ENCODE measurements around the gene ZNF417. TPM values are rescaled to one million over a fixed set of nuclear protein-coding genes. Genes with fewer than 3 reads are reported as not detected.

Gene ZNF417
- total and polyA plus RNA-seq, 2 of the 13 experiments (the other 11 are each of a cell fraction or from before 2014, with no cell fraction given) = 2.9 to 13.7 TPM

GRCh38 chr19:57947419-57948134, 31.2 kb upstream of the ZNF417 start, which contains the start of gene ZNF256 (continued):
- TF ChIP-seq PRDM15 (CRISPR knock-in tag; IDR thresholded peaks at IDR 0.05) = no peak
- no peak for TF ChIP-seq ZNF552 (CRISPR knock-in tag; IDR thresholded peaks at IDR 0.05; ENCODE audit: borderline replicate concordance)
- TF ChIP-seq TOE1 (CRISPR knock-in tag; IDR thresholded peaks at IDR 0.05) = no peak
- TF ChIP-seq ZNF776 (CRISPR knock-in tag; IDR thresholded peaks at IDR 0.05) = no peak
- no peak for TF ChIP-seq ZFP36L2 (CRISPR knock-in tag; IDR thresholded peaks at IDR 0.05)
- no peak for TF ChIP-seq ZNF775 (CRISPR knock-in tag; IDR thresholded peaks at IDR 0.05; ENCODE audit: borderline replicate concordance)
- peak; percentile 59; the same call in 1 of the 2 replicates for TF ChIP-seq ZMYM2 (CRISPR knock-in tag; IDR thresholded peaks at IDR 0.05)
- TF ChIP-seq FOXA1 (IDR thresholded peaks at IDR 0.05) = no peak
- no peak for TF ChIP-seq FOXA1 (CRISPR knock-in tag; IDR thresholded peaks at IDR 0.05)
- TF ChIP-seq JUN (CRISPR knock-in tag; IDR thresholded peaks at IDR 0.05) = 0 out of 2 replicates have a peak, but pooled peaks have one; percentile 38
- no peak for TF ChIP-seq ZNF160 (CRISPR knock-in tag; IDR thresholded peaks at IDR 0.05)
- no peak for TF ChIP-seq MYNN (CRISPR knock-in tag; IDR thresholded peaks at IDR 0.05; ENCODE audit: low read depth)
- TF ChIP-seq ZBTB7B (CRISPR knock-in tag; IDR thresholded peaks at IDR 0.05) = 0 out of 2 replicates have a peak, but pooled peaks have one; percentile 23
- no peak for TF ChIP-seq TEAD3 (CRISPR knock-in tag; optimal IDR thresholded peaks at IDR 0.05; ENCODE audit: borderline replicate concordance)
- TF ChIP-seq TFDP2 (CRISPR knock-in tag; IDR thresholded peaks at IDR 0.05) = peak; percentile 96
- TF ChIP-seq GTF3A (CRISPR knock-in tag; conservative IDR thresholded peaks at IDR 0.05) = peak; percentile 78; the same call in 1 of the 2 replicates
- no peak; the same call in 1 of the 2 replicates for TF ChIP-seq HNF4G (IDR thresholded peaks at IDR 0.05; ENCODE audit: borderline replicate concordance, low read depth, low read length)
- no peak for TF ChIP-seq HNF4G (CRISPR knock-in tag; IDR thresholded peaks at IDR 0.05; ENCODE audit: borderline replicate concordance, low read depth)
- TF ChIP-seq ELF4 (CRISPR knock-in tag; IDR thresholded peaks at IDR 0.05; ENCODE audit: borderline replicate concordance) = peak; percentile 31; the same call in 1 of the 2 replicates
- no peak for TF ChIP-seq HOXD1 (CRISPR knock-in tag; IDR thresholded peaks at IDR 0.05)
- TF ChIP-seq ZBTB44 (CRISPR knock-in tag; IDR thresholded peaks at IDR 0.05) = no peak
- 0 out of 2 replicates have a peak, but pooled peaks have one; percentile 28 for TF ChIP-seq ZNF101 (CRISPR knock-in tag; IDR thresholded peaks at IDR 0.05; ENCODE audit: borderline replicate concordance, low read depth)
- TF ChIP-seq ZNF563 (CRISPR knock-in tag; IDR thresholded peaks at IDR 0.05) = peak; percentile 65; the same call in 1 of the 2 replicates
- TF ChIP-seq RFX5 (IDR thresholded peaks at IDR 0.05; ENCODE audit: low read depth, low read length) = no peak
- peak; percentile 52; the same call in 1 of the 2 replicates for TF ChIP-seq ZNF790 (CRISPR knock-in tag; IDR thresholded peaks at IDR 0.05; ENCODE audit: borderline replicate concordance)

Measured in HepG2 (cell line).